Measurements from ENCODE around the gene ELOVL6. TPM values are rescaled to one million over a fixed set of nuclear protein-coding genes. Genes with fewer than 3 reads are reported as not detected.

The ELOVL6 gene
- total and polyA plus RNA-seq, 9 of the 15 experiments (the other 6 are each of a cell fraction or from before 2014, with no cell fraction given) = 18.3 to 82.6 (median 46.0) TPM

GRCh38 chr4:110198435-110199416 is at the start of gene ELOVL6 (continued):
- no peak for TF ChIP-seq E2F1 (CRISPR knock-in tag; IDR thresholded peaks at IDR 0.05)
- peak; percentile 90 to 96 for TF ChIP-seq MNT (conservative IDR thresholded peaks at IDR 0.05)
- peak; percentile 70 for TF ChIP-seq ARID1B (IDR thresholded peaks at IDR 0.05)
- TF ChIP-seq CHD2 (IDR thresholded peaks at IDR 0.05; ENCODE audit: low read depth, low read length) = peak; percentile 61; the same call in 1 of the 2 replicates
- no peak for TF ChIP-seq ZNF561 (CRISPR knock-in tag; conservative IDR thresholded peaks at IDR 0.05)
- peak; percentile 38; the same call in 1 of the 2 replicates for TF ChIP-seq ZSCAN29 (IDR thresholded peaks at IDR 0.05)
- no peak for TF ChIP-seq TRIM25 (IDR thresholded peaks at IDR 0.05; ENCODE audit: borderline replicate concordance)
- no peak for TF ChIP-seq CTCF (IDR thresholded peaks at IDR 0.05 in 2 of 3, conservative IDR thresholded peaks at IDR 0.05 in 1 of 3; ENCODE audit: insufficient read depth in 2 of 3, low read depth in 1 of 3, low read length in 3 of 3)
- no peak for TF ChIP-seq ZBTB43 (CRISPR knock-in tag; IDR thresholded peaks at IDR 0.05)
- TF ChIP-seq TCF3 (CRISPR knock-in tag; IDR thresholded peaks at IDR 0.05) = peak; percentile 40
- no peak for TF ChIP-seq ZBTB11 (CRISPR knock-in tag; IDR thresholded peaks at IDR 0.05)
- TF ChIP-seq NCOA4 (IDR thresholded peaks at IDR 0.05; ENCODE audit: partially characterized antibody) = no peak
- TF ChIP-seq THRAP3 (IDR thresholded peaks at IDR 0.05; ENCODE audit: borderline replicate concordance) = no peak
- no peak for TF ChIP-seq SIN3B (IDR thresholded peaks at IDR 0.05; ENCODE audit: low read depth)
